Right kidney (tissue), 9 donors: ENCODE measurements around the gene SFTPA1.
"Not testable (repeated sequence)": the region's sequence is repeated elsewhere in the genome, so short reads cannot be mapped to it uniquely, and the experiment has no call there.

Source experiments
- DNase-seq: peaks from one replicate; pipeline ENCODE4 v3.0.0-alpha.2; 2016
- long read RNA-seq, 8 donors: transcript quantifications; one replicate each; lab custom pipeline, GENCODE V29; 2026

SFTPA1 gene
- long read RNA-seq, donor 1, result 0 reads
- long read RNA-seq, donor 2, result 0 reads
- long read RNA-seq, donor 3, result 0 reads
- long read RNA-seq, donor 4, result 0 reads
- long read RNA-seq, donor 5, result 0 reads
- long read RNA-seq, donor 6, result 0 reads
- long read RNA-seq, donor 7, result 0 reads
- long read RNA-seq, donor 8, result 0 reads

DNA sequence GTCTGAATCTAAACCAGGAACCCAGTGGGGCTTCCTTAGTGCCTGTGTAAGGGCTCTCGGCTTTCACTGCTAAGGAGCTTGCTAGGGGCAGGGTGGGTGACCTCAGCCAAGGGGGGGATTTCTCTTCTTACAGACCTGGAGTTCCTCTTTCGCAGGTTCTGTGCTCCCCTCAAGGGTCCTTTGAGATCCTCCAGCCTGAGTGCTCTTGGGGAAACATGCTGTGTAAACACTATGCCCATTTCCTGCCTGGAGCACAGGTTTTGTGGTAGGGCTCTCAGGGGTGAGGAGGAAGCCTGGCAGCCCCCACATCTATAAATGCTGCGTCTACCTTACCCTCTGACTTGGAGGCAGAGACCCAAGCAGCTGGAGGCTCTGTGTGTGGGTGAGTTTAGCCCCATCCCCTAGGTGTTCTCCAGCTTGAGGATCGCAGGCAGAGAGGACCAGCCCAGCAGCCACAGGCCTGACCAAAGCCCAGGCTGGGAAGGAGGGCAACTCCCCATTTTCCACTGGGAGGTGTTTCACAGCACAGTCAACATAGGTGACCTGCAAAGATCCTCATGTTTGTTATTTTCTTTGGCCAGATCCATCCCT lies at the start of gene SFTPA1:
Gene SFTPA1, plus strand, starts transcription at position 339 of the 591 bp plus-strand sequence. CDS start 887 bp downstream, outside the sequence.
- no peak for DNase-seq

DNA sequence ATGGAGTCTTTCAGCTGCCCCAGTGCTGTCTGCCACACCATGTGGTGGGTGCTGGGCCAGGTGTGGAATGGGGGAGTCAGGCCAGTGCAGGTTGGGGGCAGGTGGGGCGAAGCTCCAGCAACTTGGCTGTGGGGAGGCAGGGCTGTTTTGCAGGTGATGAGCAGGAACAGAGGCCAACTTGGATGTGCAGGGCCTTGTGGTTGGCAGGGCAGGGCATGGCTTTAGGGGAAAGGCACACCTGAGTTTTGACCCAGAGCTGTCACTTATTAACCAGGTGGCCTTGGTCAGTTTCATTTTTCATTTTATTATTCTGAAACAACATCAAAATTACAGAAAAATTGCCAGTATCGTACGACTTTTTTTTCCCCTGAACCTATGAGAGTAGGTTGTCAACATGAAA lies 49.5 kb upstream of the SFTPA1 start:
- no peak for DNase-seq

DNA sequence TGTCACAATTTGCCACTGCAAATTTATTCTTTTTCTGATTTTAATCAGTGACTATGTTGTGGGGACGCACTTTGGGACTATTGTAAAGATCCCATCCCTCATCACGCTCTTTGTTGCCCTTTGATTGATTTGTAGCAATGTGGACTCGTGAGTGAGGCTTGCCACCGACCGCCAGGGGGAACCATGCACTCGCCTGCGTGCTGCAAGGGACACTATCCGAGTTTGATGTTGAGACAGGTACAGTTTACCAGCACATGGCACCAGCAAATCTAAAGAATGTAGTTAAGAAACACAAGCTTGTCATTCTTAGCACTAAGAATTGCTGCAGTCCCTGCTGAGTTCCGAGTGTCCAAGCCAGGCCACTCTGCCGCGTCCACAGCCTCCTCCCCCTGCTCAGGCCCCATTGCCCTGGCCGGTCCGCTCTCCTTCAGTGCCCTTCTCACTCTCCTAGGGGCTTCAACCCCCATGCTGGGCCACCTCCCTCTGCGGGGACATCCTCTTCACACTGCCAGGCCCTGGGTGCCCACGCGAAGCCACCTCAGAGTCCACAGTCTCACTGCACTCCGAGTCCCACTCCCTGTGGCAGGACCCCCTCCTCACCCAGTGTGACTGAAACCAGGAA lies 48.5 kb upstream of the SFTPA1 start:
- DNase-seq, result peak; percentile 60

DNA sequence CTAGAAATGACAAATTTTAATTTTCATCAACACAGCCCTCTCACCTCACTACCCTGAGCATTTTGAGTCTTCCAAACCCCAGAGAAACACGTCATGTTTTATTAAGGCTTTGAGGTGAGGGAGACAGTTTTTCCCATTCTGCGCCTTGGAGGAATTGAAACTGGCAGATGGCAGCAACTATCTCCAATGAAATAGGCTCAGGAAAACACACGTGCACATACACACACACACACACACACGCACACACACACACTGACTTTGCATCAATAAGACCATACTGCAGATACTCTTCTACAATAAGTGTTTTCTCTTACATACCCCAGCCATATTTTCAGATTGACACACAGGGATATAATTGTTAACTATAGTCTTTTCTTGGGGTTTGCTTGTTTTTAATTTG lies 47.3 kb upstream of the SFTPA1 start:
- DNase-seq, result no peak

DNA sequence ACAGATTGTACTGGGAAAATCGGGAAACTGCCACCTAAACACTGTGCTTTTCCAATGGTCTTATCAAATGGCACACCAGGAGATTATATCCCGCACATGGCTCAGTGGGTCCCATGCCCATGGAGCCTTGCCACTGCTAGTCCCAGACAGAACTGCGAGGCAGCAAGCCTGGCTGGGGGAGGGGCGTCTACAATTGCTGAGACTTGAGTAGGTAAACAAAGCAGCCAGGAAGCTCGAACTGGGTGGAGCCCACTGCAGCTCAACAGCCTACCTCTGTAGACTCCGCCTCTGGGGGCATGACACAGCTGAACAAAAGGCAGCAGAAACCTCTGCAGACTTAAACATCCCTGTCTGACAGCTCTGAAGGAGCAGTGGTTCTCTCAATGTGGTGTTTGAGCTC lies 40.1 kb upstream of the SFTPA1 start:
- DNase-seq, result not testable (repeated sequence)

DNA sequence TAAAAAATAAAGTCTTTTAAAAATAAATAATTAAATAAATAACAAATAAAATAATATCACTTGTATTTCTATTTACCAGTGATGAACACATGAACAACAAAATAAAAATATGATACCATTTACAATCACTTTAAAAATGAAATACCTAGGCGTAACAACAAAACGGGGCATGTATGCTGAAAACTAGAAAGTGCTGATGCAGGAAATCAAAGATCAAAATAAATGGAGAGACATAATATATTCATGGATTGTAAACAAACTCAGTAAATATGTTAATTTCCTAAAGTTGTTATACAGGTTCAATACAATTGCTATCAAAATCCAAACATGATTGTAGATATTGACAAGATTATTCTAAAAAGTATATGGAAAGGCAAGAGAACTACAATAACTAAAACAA lies 31.4 kb upstream of the SFTPA1 start:
- no peak for DNase-seq

DNA sequence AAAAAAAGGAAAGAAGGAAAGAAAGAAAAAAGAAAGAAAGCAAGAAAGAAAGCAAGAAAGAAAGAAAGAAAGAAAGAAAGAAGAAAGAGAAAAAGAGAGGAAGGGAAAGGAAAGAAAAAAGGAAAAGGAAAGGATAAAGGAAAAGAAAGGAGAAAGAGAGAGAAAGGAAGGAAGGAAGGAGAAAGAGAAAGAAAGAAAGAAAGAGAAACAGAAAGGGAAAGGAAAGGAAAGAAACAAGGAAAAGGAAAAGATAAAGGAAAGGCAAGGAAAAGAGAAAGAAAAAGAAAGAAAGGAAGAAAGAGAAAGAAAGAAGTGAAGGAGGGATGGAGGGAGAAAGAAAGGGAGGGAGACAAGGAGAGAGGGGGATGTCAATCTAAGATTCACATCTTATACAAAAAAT lies 29.7 kb upstream of the SFTPA1 start:
- DNase-seq, result no peak

DNA sequence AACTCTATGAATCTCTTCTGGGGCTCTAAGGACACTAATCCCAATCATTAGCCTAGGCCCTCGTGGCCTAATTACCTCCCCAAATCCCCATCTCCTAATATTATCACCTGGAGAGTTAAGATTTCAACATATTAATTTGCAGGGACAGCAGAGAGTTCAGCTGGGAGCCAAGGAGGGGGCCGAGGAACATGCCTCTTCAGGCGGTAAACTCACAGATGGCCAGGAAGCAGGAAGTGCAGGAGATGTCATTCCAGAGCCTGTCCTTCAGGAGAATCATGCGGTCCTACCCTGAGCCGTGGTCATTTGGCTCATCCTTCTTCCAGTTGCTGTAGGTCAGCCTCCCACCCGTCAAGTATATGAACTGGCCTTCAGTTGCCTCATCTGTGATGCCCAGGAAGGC lies 28.6 kb upstream of the SFTPA1 start:
- no peak for DNase-seq

DNA sequence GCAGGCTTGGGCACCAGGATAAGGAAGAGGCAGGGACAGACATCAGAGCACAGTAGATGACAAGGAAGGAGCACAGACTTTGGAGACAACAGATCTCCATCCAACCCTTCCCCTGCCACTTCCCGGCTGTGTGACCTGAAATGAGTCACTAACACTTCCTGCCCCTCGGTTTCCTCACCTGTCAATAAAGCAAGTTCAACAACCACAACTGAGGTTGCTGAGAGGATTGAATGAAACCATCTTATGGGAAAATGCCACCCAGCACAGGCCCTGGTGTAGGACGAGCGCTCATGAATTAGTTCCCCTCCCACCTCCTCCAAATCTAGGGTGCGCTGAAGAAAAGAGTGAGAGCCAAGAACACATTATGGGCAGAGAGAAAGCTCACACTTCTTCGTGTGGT lies 27.8 kb upstream of the SFTPA1 start:
- DNase-seq, result not testable (repeated sequence)

DNA sequence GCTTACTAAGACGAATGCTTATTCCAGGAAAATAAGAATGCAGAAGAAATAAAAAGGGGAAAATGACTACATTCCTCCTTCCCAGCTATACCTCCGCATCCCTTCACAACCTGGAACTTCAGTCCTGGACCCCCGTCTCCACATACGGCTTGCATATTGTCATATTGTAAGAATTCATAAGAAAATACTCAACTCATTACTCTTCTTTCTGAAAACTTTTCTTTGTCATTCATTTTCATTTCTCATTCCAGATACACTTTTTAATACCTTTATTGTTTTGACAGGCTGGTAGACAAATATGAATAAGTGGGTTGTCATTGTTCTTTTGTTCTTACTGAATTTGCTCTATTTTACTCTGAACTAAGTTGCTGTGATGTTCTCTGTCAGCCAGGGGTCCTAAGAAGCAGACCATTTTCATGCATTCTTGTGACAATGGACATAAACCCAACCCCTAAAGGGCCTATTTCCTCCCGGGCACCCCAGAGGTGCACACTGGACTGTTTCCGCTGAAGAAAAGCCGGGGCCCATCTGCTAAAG lies 27.2 kb upstream of the SFTPA1 start:
- DNase-seq, result no peak

DNA sequence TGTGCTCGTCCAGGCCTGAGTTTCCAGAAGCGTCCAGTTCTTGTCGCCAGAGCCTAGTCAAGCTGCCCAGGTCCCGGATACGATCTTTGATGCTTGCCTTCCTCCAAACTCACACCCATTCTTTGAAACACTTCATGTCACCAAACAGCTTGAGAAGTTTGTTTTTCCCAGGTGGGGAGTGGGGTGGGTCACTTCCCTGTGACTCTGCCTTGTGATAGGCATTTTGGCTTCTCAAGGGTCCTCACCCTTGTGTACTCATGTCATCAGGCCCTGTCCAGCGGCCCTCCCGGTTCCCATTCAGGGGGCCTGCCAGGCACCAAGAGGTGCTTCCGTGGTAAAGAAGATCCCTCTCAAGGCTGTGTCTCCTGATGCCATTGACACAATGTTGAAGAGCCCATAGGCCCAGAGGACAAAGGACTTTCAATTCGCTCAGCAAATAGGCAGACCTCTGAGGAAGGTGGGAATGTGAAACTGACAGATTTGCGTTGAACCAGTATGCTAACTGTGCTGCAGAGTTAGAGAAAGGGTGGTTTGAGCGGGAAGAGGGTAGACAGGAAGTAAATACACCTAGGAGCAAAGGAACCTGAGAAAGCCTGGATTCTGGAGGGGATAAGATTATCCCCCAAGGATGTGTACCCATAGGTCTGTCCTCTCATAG lies 24.7 kb upstream of the SFTPA1 start:
- DNase-seq, result no peak

DNA sequence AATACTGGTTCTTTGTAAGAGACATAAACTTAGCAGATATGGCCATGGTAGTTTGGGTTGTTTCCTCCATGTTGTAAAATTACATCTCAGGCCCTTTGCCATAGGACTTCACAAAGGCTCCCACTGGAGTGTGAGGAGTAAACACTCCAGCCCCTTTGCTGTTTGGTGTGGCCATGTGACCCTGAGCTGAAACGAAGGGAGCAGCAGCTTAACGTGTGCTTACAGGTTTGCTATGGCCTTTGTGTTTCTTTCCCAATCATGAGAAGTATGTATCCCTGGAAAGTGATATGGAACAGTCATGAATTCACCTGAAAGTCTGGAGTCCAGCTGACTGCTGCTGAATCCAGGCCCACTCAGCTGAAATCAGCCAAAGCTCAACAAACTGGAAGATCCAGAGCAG lies 23.8 kb upstream of the SFTPA1 start:
- no peak for DNase-seq

DNA sequence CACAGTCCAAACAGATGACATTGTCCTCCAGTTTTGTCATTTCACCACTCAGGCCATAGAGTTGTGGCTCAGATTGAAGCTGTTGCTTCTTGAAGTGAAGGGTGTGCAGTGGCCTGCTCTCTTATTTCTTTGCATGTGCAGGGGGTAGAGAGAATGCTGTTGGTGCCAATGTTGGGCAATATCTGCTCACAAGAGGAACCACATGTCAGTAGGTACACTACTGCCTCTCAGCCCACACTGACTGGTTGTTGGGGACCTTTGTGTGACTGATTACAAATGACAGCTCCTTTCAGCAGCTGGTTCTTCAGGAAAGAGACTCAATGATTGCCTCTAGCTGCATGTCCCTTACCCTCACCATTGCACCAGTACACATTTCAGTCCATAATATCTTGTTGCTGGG lies 21.9 kb upstream of the SFTPA1 start:
- no peak for DNase-seq

DNA sequence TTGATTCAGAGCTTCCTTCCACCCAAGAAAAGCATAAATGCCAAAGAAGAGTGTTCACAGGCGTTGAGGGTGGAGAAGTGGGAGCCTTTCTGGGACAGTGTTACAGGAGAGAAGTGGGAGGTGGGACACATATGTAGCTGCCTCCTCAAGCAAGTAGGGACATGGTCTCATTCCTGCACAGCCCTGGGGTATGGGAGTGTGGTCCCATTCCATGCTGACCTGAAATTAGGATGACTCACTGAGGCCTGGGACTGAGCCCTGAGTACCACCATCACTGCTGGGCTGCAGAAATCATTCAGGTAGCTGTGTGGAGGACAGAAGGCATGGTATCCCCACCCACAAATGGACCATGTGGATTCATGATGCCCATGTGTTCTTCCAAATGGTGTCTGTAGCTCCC lies 17.4 kb upstream of the SFTPA1 start:
- DNase-seq, result no peak

DNA sequence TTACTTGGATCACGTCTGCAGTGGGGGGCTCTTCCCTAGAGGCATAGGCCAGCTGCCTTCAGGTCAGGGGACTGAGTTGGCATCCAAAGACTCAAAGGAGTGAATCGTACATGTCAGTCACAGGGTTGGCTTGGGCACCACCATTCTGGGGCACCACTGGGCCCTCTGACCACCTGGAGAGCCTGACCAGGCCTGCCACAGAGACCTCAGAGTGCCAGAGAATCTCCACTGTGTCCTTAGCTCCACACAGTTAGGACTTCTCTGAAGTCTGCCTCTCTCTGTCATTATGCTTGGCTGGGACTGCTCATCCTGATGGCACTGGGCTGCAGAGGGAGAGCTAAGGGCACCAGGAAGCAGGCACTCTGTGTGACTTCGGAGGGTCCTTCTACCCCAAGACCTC lies 16.2 kb upstream of the SFTPA1 start:
- DNase-seq, result not testable (repeated sequence)

DNA sequence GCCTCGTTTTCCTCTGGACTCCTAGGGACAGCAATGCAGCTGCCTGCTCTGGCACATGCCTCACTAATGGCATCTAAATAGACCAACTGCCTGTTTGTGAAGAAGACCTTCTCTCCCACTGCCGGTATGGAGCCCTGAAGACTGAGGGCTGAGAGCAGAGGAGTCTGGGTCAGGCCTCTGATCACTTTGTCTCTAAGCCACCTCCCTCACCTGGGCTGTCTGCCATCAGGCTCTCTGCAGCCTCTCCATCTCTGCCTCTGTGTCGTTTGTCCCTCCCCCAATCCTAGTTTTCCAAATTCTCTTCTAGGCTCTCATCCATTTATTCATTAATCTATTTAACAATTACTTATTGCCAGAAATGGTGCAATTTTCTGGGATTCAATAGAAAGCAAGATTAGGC lies 15.2 kb upstream of the SFTPA1 start:
- no peak for DNase-seq

DNA sequence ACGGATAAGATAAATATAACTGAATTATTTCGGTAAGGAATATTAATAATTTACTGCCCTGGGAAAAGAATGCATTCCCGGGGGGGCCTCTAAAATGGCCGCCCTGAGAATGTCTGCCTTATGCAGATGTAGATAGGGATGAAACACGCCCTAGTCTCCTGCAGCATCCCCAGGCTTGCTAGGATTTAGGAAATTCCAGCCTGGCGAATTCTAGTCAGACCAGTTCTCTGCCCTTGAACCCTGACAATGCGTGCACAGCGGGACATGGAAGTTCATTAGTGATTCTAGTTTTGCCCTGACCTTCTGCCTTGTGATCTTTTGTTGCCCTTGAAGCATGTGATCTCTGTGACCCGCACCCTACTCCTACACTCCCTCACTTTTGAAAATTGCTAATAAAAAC lies 11.1 kb upstream of the SFTPA1 start:
- not testable (repeated sequence) for DNase-seq

DNA sequence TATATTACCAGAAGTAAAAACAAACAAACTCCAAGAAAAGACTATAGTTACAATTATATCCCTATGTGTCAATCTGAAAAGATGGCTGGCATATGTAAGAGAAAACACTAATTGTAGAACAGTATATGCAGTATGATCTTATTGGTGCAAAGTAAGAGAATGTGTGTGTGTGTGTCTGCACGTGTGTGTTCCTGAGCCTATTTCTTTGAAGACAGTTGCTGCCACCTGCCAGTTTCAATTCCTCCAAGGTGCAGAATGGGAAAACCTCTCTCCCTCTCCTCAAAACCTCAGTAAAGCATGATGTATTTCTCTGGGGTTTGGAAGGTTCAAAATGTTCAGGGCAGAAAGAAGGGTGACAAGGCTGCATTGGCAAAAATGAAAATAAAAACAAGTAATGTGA lies 8.8 kb upstream of the SFTPA1 start:
- DNase-seq, result no peak

DNA sequence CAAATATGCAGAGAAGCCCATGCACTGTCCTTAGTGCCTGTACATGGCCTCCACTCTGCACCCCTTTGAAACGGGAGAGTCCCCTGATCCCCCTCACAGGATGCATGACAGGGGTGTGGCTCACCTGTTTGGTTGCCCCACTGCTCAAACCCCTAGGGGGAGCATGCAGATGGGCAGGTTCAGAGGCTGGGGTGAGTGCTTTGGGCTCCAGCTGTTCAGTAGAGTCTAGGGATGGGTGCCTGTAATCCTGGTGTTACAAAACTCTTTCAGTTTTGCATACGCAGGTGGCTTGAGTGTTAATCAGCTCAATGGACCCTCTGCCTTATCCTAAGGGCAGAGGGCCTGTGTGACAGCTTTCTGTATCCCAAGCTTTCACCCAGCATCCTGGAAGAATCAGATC lies 7.8 kb upstream of the SFTPA1 start:
- DNase-seq, result no peak

DNA sequence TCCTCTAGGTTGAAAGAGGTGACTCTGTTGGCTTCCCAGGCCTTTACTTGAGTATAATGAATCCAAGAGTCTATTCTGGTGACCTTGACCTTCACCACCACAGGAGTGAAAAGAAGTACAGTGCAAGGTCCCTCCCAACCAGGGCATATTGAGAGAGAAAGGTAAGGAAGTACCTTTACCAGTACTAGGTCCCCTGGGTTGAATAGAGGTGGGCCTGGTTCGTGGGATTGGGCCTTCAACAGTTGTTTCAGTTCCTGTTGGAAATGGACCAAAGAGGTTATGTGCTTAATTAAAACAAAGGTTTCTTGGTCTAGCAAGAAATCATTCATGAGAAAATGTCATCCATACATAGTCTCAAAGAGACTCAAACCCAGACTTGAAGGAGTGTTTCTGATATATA lies 6.4 kb upstream of the SFTPA1 start:
- DNase-seq, result no peak

DNA sequence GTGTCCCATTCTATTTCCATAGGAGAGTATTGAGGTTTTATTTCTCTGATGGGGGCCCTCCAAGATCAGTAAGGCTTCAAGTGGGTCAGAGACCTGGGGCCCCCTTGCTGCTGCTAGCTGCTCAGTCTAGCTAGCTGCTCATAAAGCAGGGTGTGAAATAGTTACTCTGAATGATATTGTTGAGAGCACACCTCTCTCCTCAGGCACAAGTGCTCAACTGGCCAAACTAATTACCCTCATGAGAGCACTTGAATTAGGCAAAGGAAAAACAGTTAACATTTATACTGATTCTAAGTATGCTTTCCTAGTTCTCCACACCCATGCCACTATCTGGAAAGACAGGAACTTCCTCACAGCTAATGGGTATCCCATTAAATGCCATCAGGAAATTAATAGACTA lies 5.4 kb upstream of the SFTPA1 start:
- DNase-seq, result no peak

DNA sequence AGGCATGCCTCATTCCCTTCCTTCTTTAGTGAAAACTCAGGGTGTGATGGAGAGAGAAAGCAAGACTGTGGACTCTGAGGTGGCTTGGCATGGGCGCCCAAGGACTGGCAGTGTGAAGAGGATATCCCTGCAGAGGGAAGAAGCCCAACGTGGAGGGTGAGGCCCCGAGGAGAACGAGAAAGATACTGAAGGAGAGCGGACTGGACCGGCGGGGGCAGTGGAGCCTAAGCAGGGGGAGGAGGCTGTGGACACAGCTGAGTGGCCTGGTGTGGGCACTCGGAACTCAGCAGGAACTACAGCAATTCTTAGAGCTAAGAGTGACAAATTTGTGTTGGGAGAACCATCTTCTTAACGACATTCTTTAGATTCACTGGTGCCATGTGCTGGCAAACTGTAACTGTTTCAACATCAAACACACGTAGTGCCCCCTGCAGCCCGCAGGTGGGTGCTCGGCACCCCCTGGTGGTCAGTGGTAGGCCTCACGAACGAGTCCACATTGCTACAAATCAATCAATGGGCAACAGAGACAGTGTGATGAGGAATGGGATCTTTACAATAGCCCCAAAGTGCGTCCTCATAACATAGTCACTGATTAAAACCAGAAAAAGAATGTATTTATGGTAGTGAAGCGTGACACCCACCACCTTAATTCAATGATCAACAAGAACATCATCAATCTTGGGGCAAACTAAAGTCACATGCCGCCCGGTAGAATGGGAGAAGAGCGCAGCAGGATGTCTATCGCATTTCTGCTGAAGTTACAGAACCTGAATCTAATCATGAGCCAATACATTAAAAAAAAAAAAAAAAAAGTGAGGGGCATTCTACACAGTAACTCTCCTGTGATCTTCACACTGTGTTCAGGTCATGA lies 2.0 kb upstream of the SFTPA1 start:
- DNase-seq, result no peak
